ENCODE results near the gene AKT1.

DNA sequence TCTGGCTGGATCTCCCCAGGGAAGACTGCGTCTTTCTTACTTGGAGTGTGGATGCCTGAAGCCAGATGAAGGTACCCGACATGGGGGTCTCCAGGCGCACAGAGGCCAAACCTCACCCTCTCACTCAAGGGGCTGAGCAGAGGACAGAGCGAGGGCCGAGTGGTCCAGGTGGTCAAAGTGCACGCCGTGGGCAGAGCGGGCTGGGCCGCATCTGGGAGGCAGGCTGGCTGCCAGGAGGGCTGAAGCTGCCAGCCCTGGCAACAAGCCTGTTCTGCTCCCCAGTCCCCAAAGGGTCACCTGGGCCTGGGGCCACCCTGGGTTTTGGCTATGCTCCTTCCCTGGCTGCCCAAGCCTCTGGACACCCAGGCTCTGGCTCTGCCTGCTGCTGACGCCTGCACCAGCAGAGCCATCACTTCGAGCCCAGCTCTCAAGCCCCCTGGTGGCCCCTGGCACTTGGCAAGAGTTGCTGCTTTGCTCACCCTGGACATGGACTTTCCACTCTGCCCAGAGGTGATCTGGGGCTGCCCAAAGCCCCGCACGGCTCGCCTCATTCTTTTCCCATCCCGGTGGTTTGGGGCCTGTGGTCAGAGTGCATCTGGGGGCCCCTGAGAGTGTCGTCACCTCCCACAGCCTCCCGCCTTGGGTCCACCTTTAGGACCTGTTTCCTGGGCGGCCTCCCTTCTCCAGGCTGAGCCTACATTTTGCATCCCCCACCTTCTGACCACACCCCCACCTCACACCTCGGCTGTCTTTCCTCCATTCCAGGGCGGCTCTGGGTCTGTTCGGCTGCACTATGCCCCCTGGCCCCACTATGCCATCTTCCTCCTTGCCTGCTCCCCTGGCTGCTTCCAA lies 68.7 kb downstream of the AKT1 start:
- TF ChIP-seq CTCF (IDR thresholded peaks at IDR 0.05) (no peak), RFX5 (IDR thresholded peaks at IDR 0.05) (no peak), EHMT2 (IDR thresholded peaks at IDR 0.05; ENCODE audit: low read depth) (no peak), TFCP2L1 (CRISPR knock-in tag; IDR thresholded peaks at IDR 0.05) (no peak), BHLHE40 (IDR thresholded peaks at IDR 0.05; ENCODE audit: low read depth, low read length) (no peak)
